ENCODE results near the gene RTP3. TPM values are rescaled to one million over a fixed set of nuclear protein-coding genes. Genes with fewer than 3 reads are reported as not detected.

Gene RTP3
- total and polyA plus RNA-seq, 7 experiments from 2014 or later, result not detected

- intact Hi-C loops (cut with micrococcal nuclease), result loop anchor here (1.0 to 10.0 kb wide), 7 partner anchors 19 to 669 kb away; partner anchors contain the start of genes ALS2CL (in 1 of the 2), CCR5AS (in 1 of the 2) and CCRL2 (in 1 of the 2)
- Mint-ChIP-seq H3K27me3 (peaks cover 0 to 31% (median 6%) of the 10 kb centered on the region in 5 donors), H3K27ac (peak overlapping the region; percentile 86 to 97 (median 95)), H3K9me3 (peaks cover 0 to 3% (median 0%) of the 10 kb centered on the region in 11 donors), H3K4me1 (peaks cover 19 to 74% (median 56%) of the 10 kb centered on the region in 7 donors), H3K4me3 (peak overlapping the region; percentile 46 to 86 (median 74)), H3K36me3 (peaks cover 0 to 6% (median 0%) of the 10 kb centered on the region in 5 donors)
- POLR2A ChIA-PET, result interaction anchor here (0.7 to 2.6 kb wide), 11 partner anchors 8 to 155 kb away, joined by 3 to 21 read pairs (median 5); partner anchors contain the start of genes ALS2CL and RTP3
- CTCF ChIA-PET, result interaction anchor here (0.6 to 4.2 kb wide), 10 partner anchors 13 to 947 kb away, joined by 3 to 75 read pairs (median 7); no protein-coding TSS in a partner anchor
- DNase-seq (peak; percentile 53 to 92 (median 89)), ATAC-seq (peak; percentile 94)
- Histone ChIP-seq H3K4me1 (ENCODE audit: control insufficient read depth in 2 of 2, insufficient read depth in 2 of 2, low read length in 2 of 2) (peaks cover 27 to 43% of the 10 kb centered on the region in 2 donors), H3K9me3 (ENCODE audit: control insufficient read depth in 2 of 3, low read length in 3 of 3) (no peaks in the 10 kb centered on the region), H3K36me3 (ENCODE audit: control insufficient read depth in 2 of 3, insufficient read depth in 3 of 3, low read length in 3 of 3) (no peaks in the 10 kb centered on the region), H3K4me3 (ENCODE audit: low read length) (peak overlapping the region; percentile 27), H3K27me3 (ENCODE audit: control insufficient read depth in 2 of 2, insufficient read depth in 2 of 2, low read length in 2 of 2) (no peaks in the 10 kb centered on the region), H3K27ac (ENCODE audit: low read depth, low read length) (peak overlapping the region; percentile 68)
Observed at GRCh38 chr3:46538803-46539442, 41.1 kb downstream of the RTP3 start.

DNA sequence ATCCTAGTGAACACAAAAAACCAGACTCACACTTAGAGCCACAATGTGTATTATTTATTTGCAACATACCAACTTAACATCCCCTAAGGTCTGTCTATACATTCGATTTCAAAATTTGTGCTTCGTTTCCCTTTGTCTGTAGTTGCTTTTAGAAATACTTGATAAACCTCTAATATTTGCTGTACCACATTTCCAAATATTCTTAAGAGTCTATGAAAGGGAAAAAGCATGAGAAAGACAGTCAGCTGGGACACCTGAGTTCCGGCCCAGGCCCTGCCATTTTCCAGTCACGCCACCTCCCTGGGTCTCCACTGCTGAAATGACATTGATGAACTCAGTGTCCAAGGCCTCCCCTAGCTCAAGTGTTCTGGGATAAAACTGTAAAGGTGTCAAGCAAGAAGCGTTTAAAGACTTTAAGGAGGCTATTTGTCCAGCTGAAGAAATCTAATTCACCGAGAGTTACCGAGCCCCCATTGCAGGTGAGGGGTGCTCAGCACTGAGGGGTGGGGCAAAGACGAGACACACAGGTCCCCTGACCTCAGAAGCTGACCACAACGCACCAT is 41.7 kb downstream of the RTP3 start:
- ATAC-seq, result no peak

GRCh38 chr3:46540550-46540949 is 42.8 kb downstream of the RTP3 start:
- intact Hi-C loops (cut with micrococcal nuclease), result no loop called here
- peak overlapping the region in 8 of 9 donors; percentile 56 to 96 (median 94) for H3K27ac Mint-ChIP-seq
- no peak overlapping the region for H3K4me3 ChIP-seq (ENCODE audit: low read length)
- H3K4me1 ChIP-seq (ENCODE audit: control insufficient read depth in 2 of 2, insufficient read depth in 2 of 2, low read length in 2 of 2), result peaks cover 27 to 43% of the 10 kb centered on the region in 2 donors
- ChIA-PET CTCF (interaction anchor here (1.1 to 4.2 kb wide), 3 partner anchors 9 to 52 kb away, joined by 3 to 75 read pairs (median 4); no protein-coding TSS in a partner anchor), POLR2A (interaction anchor here (0.7 kb wide), 1 partner anchor 18 kb away, joined by 3 read pairs; no protein-coding TSS in a partner anchor)
- no peak for DNase-seq
- H3K9me3 ChIP-seq (ENCODE audit: control insufficient read depth in 2 of 3, low read length in 3 of 3), result no peaks in the 10 kb centered on the region
- H3K36me3 Mint-ChIP-seq, result peaks cover 0 to 4% (median 0%) of the 10 kb centered on the region in 5 donors
- no peaks in the 10 kb centered on the region for H3K36me3 ChIP-seq (ENCODE audit: control insufficient read depth in 2 of 3, insufficient read depth in 3 of 3, low read length in 3 of 3)
- peak overlapping the region in 5 of 10 donors; percentile 26 to 56 (median 47) for H3K4me3 Mint-ChIP-seq
- H3K4me1 Mint-ChIP-seq, result peaks cover 19 to 65% (median 53%) of the 10 kb centered on the region in 7 donors
- H3K9me3 Mint-ChIP-seq, result no peaks in the 10 kb centered on the region
- peaks cover 0 to 16% (median 0%) of the 10 kb centered on the region in 5 donors for H3K27me3 Mint-ChIP-seq
- ATAC-seq, result no peak
- no peaks in the 10 kb centered on the region for H3K27me3 ChIP-seq (ENCODE audit: control insufficient read depth in 2 of 2, insufficient read depth in 2 of 2, low read length in 2 of 2)
- H3K27ac ChIP-seq (ENCODE audit: low read depth, low read length), result no peak overlapping the region

More for the DNA sequence above, 41.7 kb downstream of the RTP3 start:
- POLR2A ChIA-PET, result interaction anchor here (0.8 to 2.6 kb wide), 9 partner anchors 8 to 154 kb away, joined by 3 to 21 read pairs (median 5); partner anchors contain the start of gene ALS2CL
- Histone ChIP-seq H3K4me3 (ENCODE audit: low read length) (peak overlapping the region; percentile 27), H3K27ac (ENCODE audit: low read depth, low read length) (peak overlapping the region; percentile 68), H3K36me3 (ENCODE audit: control insufficient read depth in 2 of 3, insufficient read depth in 3 of 3, low read length in 3 of 3) (no peaks in the 10 kb centered on the region), H3K9me3 (ENCODE audit: control insufficient read depth in 2 of 3, low read length in 3 of 3) (no peaks in the 10 kb centered on the region), H3K27me3 (ENCODE audit: control insufficient read depth in 2 of 2, insufficient read depth in 2 of 2, low read length in 2 of 2) (no peaks in the 10 kb centered on the region), H3K4me1 (ENCODE audit: control insufficient read depth in 2 of 2, insufficient read depth in 2 of 2, low read length in 2 of 2) (peaks cover 27 to 43% of the 10 kb centered on the region in 2 donors)
- intact Hi-C loops (cut with micrococcal nuclease), result loop anchor here (1.0 to 10.0 kb wide), 7 partner anchors 19 to 669 kb away; partner anchors contain the start of genes ALS2CL (in 1 of the 2), CCR5AS (in 1 of the 2) and CCRL2 (in 1 of the 2)
- H3K36me3 Mint-ChIP-seq, result peaks cover 0 to 4% (median 0%) of the 10 kb centered on the region in 5 donors
- peak overlapping the region; percentile 46 to 86 (median 74) for H3K4me3 Mint-ChIP-seq
- CTCF ChIA-PET, result interaction anchor here (0.9 to 4.2 kb wide), 11 partner anchors 10 to 90 kb away, joined by 3 to 75 read pairs (median 7); no protein-coding TSS in a partner anchor
- no peaks in the 10 kb centered on the region for H3K9me3 Mint-ChIP-seq
- peak overlapping the region; percentile 86 to 97 (median 95) for H3K27ac Mint-ChIP-seq
- H3K27me3 Mint-ChIP-seq, result peaks cover 0 to 25% (median 3%) of the 10 kb centered on the region in 5 donors
- H3K4me1 Mint-ChIP-seq, result peaks cover 19 to 68% (median 53%) of the 10 kb centered on the region in 7 donors
- no peak for DNase-seq

- CTCF ChIA-PET, result interaction anchor here (1.7 kb wide), 1 partner anchor 53 kb away, joined by 10 read pairs; no protein-coding TSS in a partner anchor
- ATAC-seq, result no peak
- H3K9me3 Mint-ChIP-seq, result no peaks in the 10 kb centered on the region
- H3K36me3 ChIP-seq (ENCODE audit: control insufficient read depth in 2 of 3, insufficient read depth in 3 of 3, low read length in 3 of 3), result no peaks in the 10 kb centered on the region
- H3K36me3 Mint-ChIP-seq, result peaks cover 0 to 4% (median 0%) of the 10 kb centered on the region in 5 donors
- peak overlapping the region in 2 of 10 donors; percentile 9 to 37 for H3K4me3 Mint-ChIP-seq
- H3K27ac Mint-ChIP-seq, result peak overlapping the region in 2 of 9 donors; percentile 69 to 74
- intact Hi-C loops (cut with micrococcal nuclease), result no loop called here
- H3K27ac ChIP-seq (ENCODE audit: low read depth, low read length), result no peak overlapping the region
- H3K4me3 ChIP-seq (ENCODE audit: low read length), result no peak overlapping the region
- H3K4me1 Mint-ChIP-seq, result peaks cover 20 to 66% (median 58%) of the 10 kb centered on the region in 7 donors
- no peaks in the 10 kb centered on the region for H3K9me3 ChIP-seq (ENCODE audit: control insufficient read depth in 2 of 3, low read length in 3 of 3)
- H3K4me1 ChIP-seq (ENCODE audit: control insufficient read depth in 2 of 2, insufficient read depth in 2 of 2, low read length in 2 of 2), result peaks cover 27 to 37% of the 10 kb centered on the region in 2 donors
- H3K27me3 ChIP-seq (ENCODE audit: control insufficient read depth in 2 of 2, insufficient read depth in 2 of 2, low read length in 2 of 2), result no peaks in the 10 kb centered on the region
- peaks cover 0 to 11% (median 0%) of the 10 kb centered on the region in 5 donors for H3K27me3 Mint-ChIP-seq
- no peak for DNase-seq
- POLR2A ChIA-PET, result interaction anchor here (0.7 to 1.2 kb wide), 2 partner anchors 9 to 53 kb away, joined by 3 to 8 read pairs; no protein-coding TSS in a partner anchor
Observed at GRCh38 chr3:46541835-46542234, 44.1 kb downstream of the RTP3 start.

DNA sequence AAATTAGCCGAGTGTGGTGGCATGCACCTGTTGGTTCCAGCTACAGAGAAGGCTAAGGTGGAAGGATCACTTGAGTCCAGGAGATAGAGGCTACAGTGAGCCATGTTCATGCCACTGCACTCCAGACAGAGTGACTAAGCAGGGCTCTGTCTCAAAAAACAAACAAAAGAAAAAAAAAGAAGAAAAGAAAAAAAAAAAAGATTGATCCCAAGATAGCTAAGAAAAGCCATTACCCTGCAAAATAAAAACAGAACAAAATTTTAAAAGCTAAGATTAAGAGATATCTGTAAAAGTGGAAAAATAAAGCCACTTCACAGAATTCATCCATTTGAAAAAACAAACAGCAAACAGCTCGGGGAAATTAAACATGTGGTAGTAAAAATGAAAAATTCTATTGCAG is 44.6 kb downstream of the RTP3 start:
- H3K4me3 Mint-ChIP-seq, result no peak overlapping the region
- H3K9me3 ChIP-seq (ENCODE audit: control insufficient read depth in 2 of 3, low read length in 3 of 3), result no peaks in the 10 kb centered on the region
- ATAC-seq (no peak), DNase-seq (no peak)
- peaks cover 27 to 33% of the 10 kb centered on the region in 2 donors for H3K4me1 ChIP-seq (ENCODE audit: control insufficient read depth in 2 of 2, insufficient read depth in 2 of 2, low read length in 2 of 2)
- ChIA-PET POLR2A (interaction anchor here (0.6 to 1.2 kb wide), 2 partner anchors 10 to 564 kb away, joined by 5 to 8 read pairs; no protein-coding TSS in a partner anchor), CTCF (interaction anchor here (1.7 kb wide), 1 partner anchor 54 kb away, joined by 10 read pairs; no protein-coding TSS in a partner anchor)
- no peaks in the 10 kb centered on the region for H3K27me3 ChIP-seq (ENCODE audit: control insufficient read depth in 2 of 2, insufficient read depth in 2 of 2, low read length in 2 of 2)
- peaks cover 0 to 4% (median 0%) of the 10 kb centered on the region in 5 donors for H3K36me3 Mint-ChIP-seq
- H3K4me3 ChIP-seq (ENCODE audit: low read length), result no peak overlapping the region
- H3K4me1 Mint-ChIP-seq, result peaks cover 19 to 65% (median 58%) of the 10 kb centered on the region in 7 donors
- peak overlapping the region in 2 of 9 donors; percentile 69 to 74 for H3K27ac Mint-ChIP-seq
- intact Hi-C loops (cut with micrococcal nuclease), result no loop called here
- H3K36me3 ChIP-seq (ENCODE audit: control insufficient read depth in 2 of 3, insufficient read depth in 3 of 3, low read length in 3 of 3), result no peaks in the 10 kb centered on the region
- no peak overlapping the region for H3K27ac ChIP-seq (ENCODE audit: low read depth, low read length)
- no peaks in the 10 kb centered on the region for H3K9me3 Mint-ChIP-seq
- peaks cover 0 to 15% (median 0%) of the 10 kb centered on the region in 5 donors for H3K27me3 Mint-ChIP-seq

GRCh38 chr3:46542801-46543201 is 45.0 kb downstream of the RTP3 start:
- DNase-seq (no peak), ATAC-seq (no peak)
- POLR2A ChIA-PET, result interaction anchor here (0.6 to 1.2 kb wide), 2 partner anchors 10 to 564 kb away, joined by 5 to 8 read pairs; no protein-coding TSS in a partner anchor
- Histone ChIP-seq H3K27me3 (ENCODE audit: control insufficient read depth in 2 of 2, insufficient read depth in 2 of 2, low read length in 2 of 2) (no peaks in the 10 kb centered on the region), H3K9me3 (ENCODE audit: control insufficient read depth in 2 of 3, low read length in 3 of 3) (no peaks in the 10 kb centered on the region), H3K4me1 (ENCODE audit: control insufficient read depth in 2 of 2, insufficient read depth in 2 of 2, low read length in 2 of 2) (peaks cover 23 to 28% of the 10 kb centered on the region in 2 donors), H3K36me3 (ENCODE audit: control insufficient read depth in 2 of 3, insufficient read depth in 3 of 3, low read length in 3 of 3) (no peaks in the 10 kb centered on the region), H3K4me3 (ENCODE audit: low read length) (no peak overlapping the region), H3K27ac (ENCODE audit: low read depth, low read length) (no peak overlapping the region)
- intact Hi-C loops (cut with micrococcal nuclease), result no loop called here
- H3K4me1 Mint-ChIP-seq, result peaks cover 18 to 61% (median 53%) of the 10 kb centered on the region in 7 donors
- CTCF ChIA-PET, result interaction anchor here (1.7 kb wide), 1 partner anchor 54 kb away, joined by 10 read pairs; no protein-coding TSS in a partner anchor
- peaks cover 0 to 4% (median 0%) of the 10 kb centered on the region in 5 donors for H3K36me3 Mint-ChIP-seq
- H3K27ac Mint-ChIP-seq, result peak overlapping the region in 2 of 9 donors; percentile 25 to 74
- peaks cover 0 to 19% (median 0%) of the 10 kb centered on the region in 5 donors for H3K27me3 Mint-ChIP-seq
- H3K4me3 Mint-ChIP-seq, result no peak overlapping the region
- no peaks in the 10 kb centered on the region for H3K9me3 Mint-ChIP-seq

All from naive thymus-derived CD4-positive, alpha-beta T cell (primary cell).